ENCODE measurements around the gene C1orf232.

- TF ChIP-seq CTCF (IDR thresholded peaks at IDR 0.05), result no peak
- no peak for TF ChIP-seq POLR2A (IDR thresholded peaks at IDR 0.05)
Measured at GRCh38 chr1:26138974-26139558, 29.7 kb downstream of the C1orf232 start.
